Measurements from ENCODE around the gene ITGB5. TPM values are rescaled to one million over a fixed set of nuclear protein-coding genes. Genes with fewer than 3 reads are reported as not detected.

Gene ITGB5
- total RNA-seq, 1 experiment from 2014 or later, result 339 TPM

DNA sequence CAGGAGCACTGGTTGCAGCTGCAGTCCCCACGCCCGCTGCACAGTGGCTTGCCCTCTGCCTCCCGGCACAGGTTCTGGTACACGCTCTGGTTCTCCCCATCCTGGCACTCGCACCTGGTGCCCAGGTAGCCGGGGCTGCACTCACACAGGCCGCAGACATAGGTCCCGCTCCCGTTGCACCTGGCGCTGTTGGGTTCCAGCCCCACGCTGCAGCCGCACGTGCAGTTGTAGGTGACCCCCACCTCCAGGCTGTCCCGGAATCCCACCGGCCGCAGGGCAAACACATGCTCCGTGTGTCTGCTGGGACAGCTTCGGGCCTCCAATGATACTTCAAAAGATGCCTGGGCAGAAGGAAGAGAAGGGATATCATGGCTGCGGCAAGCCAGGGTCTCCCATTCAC lies 90.7 kb downstream of the ITGB5 start:
- DNase-seq (ENCODE audit: low spot score) (no peak), ATAC-seq (no peak)
- no peaks in the 10 kb centered on the region for H3K27me3 Mint-ChIP-seq (ENCODE audit: low read depth)
- ChIA-PET CTCF (no interaction called here), POLR2A (no interaction called here)
- H3K27ac Mint-ChIP-seq, result no peak overlapping the region
- H3K36me3 Mint-ChIP-seq, result peaks cover 64% of the 10 kb centered on the region
- H3K4me3 Mint-ChIP-seq, result no peak overlapping the region
- no peaks in the 10 kb centered on the region for H3K9me3 Mint-ChIP-seq
- TF ChIP-seq GTF2I (CRISPR knock-in tag; conservative IDR thresholded peaks at IDR 0.05), result no peak
- TF ChIP-seq, protein P1, sequence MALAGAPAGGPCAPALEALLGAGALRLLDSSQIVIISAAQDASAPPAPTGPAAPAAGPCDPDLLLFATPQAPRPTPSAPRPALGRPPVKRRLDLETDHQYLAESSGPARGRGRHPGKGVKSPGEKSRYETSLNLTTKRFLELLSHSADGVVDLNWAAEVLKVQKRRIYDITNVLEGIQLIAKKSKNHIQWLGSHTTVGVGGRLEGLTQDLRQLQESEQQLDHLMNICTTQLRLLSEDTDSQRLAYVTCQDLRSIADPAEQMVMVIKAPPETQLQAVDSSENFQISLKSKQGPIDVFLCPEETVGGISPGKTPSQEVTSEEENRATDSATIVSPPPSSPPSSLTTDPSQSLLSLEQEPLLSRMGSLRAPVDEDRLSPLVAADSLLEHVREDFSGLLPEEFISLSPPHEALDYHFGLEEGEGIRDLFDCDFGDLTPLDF (CRISPR knock-in tag; IDR thresholded peaks at IDR 0.05), result no peak
- TF ChIP-seq, protein P2, sequence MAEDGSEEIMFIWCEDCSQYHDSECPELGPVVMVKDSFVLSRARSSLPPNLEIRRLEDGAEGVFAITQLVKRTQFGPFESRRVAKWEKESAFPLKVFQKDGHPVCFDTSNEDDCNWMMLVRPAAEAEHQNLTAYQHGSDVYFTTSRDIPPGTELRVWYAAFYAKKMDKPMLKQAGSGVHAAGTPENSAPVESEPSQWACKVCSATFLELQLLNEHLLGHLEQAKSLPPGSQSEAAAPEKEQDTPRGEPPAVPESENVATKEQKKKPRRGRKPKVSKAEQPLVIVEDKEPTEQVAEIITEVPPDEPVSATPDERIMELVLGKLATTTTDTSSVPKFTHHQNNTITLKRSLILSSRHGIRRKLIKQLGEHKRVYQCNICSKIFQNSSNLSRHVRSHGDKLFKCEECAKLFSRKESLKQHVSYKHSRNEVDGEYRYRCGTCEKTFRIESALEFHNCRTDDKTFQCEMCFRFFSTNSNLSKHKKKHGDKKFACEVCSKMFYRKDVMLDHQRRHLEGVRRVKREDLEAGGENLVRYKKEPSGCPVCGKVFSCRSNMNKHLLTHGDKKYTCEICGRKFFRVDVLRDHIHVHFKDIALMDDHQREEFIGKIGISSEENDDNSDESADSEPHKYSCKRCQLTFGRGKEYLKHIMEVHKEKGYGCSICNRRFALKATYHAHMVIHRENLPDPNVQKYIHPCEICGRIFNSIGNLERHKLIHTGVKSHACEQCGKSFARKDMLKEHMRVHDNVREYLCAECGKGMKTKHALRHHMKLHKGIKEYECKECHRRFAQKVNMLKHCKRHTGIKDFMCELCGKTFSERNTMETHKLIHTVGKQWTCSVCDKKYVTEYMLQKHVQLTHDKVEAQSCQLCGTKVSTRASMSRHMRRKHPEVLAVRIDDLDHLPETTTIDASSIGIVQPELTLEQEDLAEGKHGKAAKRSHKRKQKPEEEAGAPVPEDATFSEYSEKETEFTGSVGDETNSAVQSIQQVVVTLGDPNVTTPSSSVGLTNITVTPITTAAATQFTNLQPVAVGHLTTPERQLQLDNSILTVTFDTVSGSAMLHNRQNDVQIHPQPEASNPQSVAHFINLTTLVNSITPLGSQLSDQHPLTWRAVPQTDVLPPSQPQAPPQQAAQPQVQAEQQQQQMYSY (CRISPR knock-in tag; IDR thresholded peaks at IDR 0.05), result no peak
- TF ChIP-seq OVOL2 (CRISPR knock-in tag; IDR thresholded peaks at IDR 0.05; ENCODE audit: borderline replicate concordance), result no peak
- TF ChIP-seq, protein P3, sequence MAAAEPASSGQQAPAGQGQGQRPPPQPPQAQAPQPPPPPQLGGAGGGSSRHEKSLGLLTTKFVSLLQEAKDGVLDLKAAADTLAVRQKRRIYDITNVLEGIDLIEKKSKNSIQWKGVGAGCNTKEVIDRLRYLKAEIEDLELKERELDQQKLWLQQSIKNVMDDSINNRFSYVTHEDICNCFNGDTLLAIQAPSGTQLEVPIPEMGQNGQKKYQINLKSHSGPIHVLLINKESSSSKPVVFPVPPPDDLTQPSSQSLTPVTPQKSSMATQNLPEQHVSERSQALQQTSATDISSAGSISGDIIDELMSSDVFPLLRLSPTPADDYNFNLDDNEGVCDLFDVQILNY (CRISPR knock-in tag; IDR thresholded peaks at IDR 0.05), result no peak
- TF ChIP-seq SMAD4 (CRISPR knock-in tag; IDR thresholded peaks at IDR 0.05), result no peak
- TF ChIP-seq, protein P4, sequence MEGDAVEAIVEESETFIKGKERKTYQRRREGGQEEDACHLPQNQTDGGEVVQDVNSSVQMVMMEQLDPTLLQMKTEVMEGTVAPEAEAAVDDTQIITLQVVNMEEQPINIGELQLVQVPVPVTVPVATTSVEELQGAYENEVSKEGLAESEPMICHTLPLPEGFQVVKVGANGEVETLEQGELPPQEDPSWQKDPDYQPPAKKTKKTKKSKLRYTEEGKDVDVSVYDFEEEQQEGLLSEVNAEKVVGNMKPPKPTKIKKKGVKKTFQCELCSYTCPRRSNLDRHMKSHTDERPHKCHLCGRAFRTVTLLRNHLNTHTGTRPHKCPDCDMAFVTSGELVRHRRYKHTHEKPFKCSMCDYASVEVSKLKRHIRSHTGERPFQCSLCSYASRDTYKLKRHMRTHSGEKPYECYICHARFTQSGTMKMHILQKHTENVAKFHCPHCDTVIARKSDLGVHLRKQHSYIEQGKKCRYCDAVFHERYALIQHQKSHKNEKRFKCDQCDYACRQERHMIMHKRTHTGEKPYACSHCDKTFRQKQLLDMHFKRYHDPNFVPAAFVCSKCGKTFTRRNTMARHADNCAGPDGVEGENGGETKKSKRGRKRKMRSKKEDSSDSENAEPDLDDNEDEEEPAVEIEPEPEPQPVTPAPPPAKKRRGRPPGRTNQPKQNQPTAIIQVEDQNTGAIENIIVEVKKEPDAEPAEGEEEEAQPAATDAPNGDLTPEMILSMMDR (IDR thresholded peaks at IDR 0.05), result no peak
- TF ChIP-seq, protein P5, sequence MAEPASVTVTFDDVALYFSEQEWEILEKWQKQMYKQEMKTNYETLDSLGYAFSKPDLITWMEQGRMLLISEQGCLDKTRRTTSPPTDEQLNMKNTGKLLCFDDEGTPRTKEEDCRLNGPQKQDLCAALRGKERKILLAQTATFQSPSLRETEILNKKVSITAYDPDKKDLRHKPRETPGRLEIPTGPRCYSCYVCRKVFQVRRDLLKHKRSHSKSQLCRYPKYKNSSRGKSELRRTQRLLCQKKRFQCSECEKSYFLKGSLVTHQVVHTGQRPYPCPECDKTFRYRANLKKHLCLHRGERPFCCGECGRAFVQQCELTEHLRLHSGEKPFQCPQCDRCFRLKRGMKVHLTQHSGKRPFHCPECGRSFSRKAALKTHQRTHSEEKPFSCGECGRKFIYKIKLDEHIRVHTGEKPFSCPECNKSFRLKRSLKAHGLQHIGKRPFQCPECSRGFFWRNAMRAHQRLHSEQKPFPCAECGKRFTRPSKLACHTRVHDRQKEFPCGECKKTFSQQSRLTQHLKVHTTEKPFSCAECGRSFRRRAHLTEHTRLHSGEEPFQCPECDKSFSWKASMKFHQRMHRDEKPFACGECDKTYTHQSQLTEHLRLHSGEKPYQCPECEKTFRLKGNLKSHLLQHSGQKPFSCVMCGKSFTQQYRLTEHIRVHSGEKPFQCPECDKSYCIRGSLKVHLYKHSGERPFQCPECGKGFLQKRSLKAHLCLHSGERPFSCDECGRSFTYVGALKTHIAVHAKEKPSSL (CRISPR knock-in tag; conservative IDR thresholded peaks at IDR 0.05), result no peak
- TF ChIP-seq SMAD3 (CRISPR knock-in tag; IDR thresholded peaks at IDR 0.05; ENCODE audit: borderline replicate concordance), result no peak
- TF ChIP-seq FOXP1 (CRISPR knock-in tag; IDR thresholded peaks at IDR 0.05; ENCODE audit: borderline replicate concordance), result no peak
- no peak for TF ChIP-seq TEAD4 (CRISPR knock-in tag; IDR thresholded peaks at IDR 0.05)
- no peak for TF ChIP-seq ESRRA (CRISPR knock-in tag; IDR thresholded peaks at IDR 0.05; ENCODE audit: borderline replicate concordance)
- TF ChIP-seq, protein P6, sequence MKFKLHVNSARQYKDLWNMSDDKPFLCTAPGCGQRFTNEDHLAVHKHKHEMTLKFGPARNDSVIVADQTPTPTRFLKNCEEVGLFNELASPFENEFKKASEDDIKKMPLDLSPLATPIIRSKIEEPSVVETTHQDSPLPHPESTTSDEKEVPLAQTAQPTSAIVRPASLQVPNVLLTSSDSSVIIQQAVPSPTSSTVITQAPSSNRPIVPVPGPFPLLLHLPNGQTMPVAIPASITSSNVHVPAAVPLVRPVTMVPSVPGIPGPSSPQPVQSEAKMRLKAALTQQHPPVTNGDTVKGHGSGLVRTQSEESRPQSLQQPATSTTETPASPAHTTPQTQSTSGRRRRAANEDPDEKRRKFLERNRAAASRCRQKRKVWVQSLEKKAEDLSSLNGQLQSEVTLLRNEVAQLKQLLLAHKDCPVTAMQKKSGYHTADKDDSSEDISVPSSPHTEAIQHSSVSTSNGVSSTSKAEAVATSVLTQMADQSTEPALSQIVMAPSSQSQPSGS (CRISPR knock-in tag; IDR thresholded peaks at IDR 0.05; ENCODE audit: borderline replicate concordance, low read depth), result no peak
- TF ChIP-seq, protein P7, sequence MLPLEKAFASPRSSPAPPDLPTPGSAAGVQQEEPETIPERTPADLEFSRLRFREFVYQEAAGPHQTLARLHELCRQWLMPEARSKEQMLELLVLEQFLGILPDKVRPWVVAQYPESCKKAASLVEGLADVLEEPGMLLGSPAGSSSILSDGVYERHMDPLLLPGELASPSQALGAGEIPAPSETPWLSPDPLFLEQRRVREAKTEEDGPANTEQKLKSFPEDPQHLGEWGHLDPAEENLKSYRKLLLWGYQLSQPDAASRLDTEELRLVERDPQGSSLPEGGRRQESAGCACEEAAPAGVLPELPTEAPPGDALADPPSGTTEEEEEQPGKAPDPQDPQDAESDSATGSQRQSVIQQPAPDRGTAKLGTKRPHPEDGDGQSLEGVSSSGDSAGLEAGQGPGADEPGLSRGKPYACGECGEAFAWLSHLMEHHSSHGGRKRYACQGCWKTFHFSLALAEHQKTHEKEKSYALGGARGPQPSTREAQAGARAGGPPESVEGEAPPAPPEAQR (CRISPR knock-in tag; IDR thresholded peaks at IDR 0.05), result no peak
- TF ChIP-seq, protein P8, sequence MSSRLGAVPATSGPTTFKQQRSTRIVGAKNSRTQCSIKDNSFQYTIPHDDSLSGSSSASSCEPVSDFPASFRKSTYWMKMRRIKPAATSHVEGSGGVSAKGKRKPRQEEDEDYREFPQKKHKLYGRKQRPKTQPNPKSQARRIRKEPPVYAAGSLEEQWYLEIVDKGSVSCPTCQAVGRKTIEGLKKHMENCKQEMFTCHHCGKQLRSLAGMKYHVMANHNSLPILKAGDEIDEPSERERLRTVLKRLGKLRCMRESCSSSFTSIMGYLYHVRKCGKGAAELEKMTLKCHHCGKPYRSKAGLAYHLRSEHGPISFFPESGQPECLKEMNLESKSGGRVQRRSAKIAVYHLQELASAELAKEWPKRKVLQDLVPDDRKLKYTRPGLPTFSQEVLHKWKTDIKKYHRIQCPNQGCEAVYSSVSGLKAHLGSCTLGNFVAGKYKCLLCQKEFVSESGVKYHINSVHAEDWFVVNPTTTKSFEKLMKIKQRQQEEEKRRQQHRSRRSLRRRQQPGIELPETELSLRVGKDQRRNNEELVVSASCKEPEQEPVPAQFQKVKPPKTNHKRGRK (CRISPR knock-in tag; IDR thresholded peaks at IDR 0.05; ENCODE audit: borderline replicate concordance), result no peak
- no peak for TF ChIP-seq ETV6 (CRISPR knock-in tag; IDR thresholded peaks at IDR 0.05)
- no peak for TF ChIP-seq FOXJ3 (CRISPR knock-in tag; IDR thresholded peaks at IDR 0.05; ENCODE audit: borderline replicate concordance)
- H3K4me1 Mint-ChIP-seq, result peaks cover 9% of the 10 kb centered on the region

Measured in WTC11 (cell line).